NCI-H146 treated with DMSO at 0.1 percent for 48 hours (cell line): ENCODE measurements around the gene SPOCD1.
A peak's percentile ranks its signal among the peaks of the same experiment; 100 is the strongest.

Experiments used
- DNase-seq: peaks from one replicate; lab custom pipeline; 2025; ENCODE audit not compliant: unreplicated experiment; lab: John Stamatoyannopoulos, UW

Gene SPOCD1

GRCh38 chr1:31773861-31774260 is 42.0 kb downstream of the SPOCD1 start:
- no peak for DNase-seq

- DNase-seq, result no peak
Measured at GRCh38 chr1:31772669-31773248, 43.1 kb downstream of the SPOCD1 start.

- no peak for DNase-seq
Measured at GRCh38 chr1:31771891-31772668, 43.7 kb downstream of the SPOCD1 start.

- DNase-seq, result no peak
Measured at GRCh38 chr1:31769720-31770390, 46.0 kb downstream of the SPOCD1 start.

GRCh38 chr1:31768939-31769704 is 46.7 kb downstream of the SPOCD1 start:
- DNase-seq, result no peak

DNA sequence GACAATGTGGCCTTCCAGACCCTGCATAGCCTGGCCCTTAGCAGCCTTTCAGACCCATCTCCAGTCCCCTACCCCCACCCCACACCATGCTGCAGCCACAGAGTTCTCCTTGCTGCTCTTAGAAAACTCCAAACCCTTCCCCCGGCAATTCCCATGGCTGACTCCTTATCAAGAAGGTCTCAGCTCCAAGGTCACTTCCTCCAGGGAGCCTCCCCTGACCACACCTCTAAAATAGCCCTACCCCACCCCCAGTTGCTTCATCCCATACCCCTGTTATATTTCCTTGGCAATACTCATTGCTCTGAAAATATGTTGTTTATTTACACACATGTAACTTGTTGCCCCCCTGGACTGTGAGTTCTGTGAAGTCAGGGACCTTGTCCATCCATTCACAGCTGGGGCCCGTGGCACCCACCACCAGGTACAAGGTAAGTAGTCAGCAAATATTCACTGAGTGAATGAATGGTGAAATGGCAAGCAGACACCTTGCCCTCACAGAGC is 47.4 kb downstream of the SPOCD1 start:
- DNase-seq, result no peak

DNA sequence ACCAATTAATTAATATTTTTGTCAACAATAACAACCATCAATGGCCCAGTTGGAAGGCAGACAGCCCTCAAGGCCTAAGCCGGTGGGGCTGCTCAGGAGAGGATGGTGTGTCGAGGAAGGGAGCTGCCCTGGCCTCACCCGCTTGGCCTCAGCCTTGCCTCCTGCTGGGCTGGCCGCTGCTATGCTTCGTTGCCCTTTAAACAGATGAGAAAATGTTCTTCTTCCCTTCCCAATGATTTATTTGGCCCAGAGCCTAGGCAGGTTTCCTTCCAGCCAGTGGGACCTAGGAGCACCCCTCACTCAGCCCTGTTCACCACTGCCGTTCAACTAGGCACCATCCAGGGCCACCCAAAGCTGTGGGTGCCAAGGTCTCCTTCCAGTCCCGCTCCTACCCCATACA is 48.6 kb downstream of the SPOCD1 start:
- DNase-seq, result no peak

DNA sequence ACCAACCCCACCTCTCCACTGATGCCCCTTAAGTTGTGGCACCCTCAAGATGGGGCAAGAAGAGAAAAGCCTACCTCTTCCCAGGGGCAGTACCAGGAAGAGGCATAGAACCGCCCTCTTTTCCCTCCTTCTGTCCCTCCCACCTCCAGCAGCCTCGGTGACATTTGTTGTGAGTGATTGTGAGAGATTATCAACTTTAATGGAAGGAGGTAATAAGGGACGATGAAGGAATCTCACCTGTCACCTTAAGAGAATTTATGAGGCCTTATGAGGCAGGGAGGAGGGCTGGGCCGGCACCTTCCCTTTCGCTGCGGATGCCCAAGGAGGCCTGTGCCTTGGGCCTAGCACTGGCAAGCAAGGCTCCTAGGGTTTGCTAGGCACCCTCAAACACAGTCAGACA is 50.3 kb downstream of the SPOCD1 start:
- no peak for DNase-seq

DNA sequence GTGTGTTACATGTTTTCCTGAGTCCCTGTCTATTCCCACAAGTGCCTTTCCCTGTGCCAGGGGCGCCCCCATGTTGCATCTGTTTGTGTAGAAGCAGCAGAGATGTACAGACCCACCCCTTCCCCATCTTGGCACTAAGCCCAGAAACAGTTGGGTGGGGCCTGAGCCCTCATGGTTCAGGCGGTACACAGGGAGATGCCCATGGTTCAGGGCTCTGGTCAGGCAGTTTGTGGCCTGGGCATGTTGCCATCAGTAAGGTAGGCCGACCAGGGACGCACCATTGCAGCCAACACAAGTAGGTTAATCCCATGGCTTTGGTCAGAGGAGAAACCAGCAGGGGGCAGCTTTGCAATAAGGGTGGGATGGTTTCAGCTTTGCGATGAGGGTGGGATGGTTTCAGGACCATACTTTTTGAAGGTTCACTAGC is 50.8 kb downstream of the SPOCD1 start:
- no peak for DNase-seq

DNA sequence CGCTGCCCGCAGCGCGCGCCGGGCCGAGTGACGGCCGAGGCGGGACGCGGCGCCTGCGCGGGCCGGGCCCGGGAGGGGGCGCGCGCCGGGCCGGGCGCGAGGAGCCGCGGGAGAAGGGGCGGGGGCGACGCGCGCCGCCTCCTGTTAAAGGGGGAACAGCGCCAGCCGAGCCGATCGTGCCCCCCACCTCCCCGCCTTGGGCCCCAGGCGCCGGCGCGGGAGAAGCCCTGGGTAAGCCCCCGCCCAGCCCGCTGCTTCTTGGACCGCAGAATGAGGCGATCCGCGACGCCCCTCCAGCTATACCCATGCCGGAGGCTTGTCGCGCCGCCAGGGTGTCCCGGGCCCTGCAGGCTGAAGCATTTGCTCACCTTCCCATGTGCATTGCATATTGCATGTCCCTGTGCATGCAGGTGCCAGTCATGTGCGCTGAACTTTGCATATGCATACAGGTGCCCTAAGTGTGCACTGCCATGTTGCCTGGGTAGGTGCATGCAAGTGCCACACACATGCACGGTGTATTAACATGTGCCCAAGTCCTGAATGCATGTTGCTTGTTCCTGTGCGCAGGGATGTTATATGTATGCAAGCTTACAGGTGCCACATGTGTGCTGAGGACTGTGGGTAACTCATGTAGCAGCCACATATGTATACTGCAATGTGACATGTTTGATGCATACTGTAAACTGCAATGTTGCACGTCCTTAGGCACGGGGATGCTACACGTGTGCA is 51.3 kb downstream of the SPOCD1 start, which contains the start of gene ADGRB2:
Gene ADGRB2, minus strand, starts transcription at position 29 of the 729 bp plus-strand sequence. CDS start 7,119 bp downstream, outside the sequence.
- DNase-seq, result no peak

DNA sequence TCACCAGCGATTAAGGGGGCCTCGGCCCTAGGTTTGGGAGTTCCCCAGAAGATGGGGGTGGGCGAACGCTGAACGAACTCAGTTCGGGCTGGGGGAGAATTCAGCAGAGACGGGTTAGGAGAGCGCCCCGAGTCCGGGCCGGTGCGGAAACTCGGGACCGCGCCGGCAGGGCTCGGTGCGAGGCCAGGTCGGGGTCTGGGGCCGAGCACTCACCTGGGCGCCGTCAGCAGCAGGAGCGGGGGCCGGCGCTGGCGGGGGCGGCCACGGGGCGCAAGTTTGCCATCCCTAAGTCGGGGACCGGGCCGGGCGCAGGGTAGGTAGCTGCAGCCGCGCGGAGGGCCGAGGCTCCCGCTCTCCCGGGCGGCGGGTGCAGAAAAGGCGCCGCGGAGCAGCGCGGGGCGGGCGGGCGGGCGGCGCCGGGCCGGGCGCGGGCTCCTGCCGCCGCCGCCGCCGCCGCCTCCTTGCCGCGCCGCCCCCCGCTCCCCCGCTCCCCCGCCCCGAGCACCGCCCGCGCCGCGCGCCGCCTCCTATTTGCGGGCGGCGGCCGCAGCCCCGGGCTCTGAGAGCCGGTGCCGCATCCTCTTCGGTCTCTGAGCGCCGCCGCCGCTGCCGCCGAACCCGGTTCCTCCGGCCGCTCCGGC is 52.0 kb downstream of the SPOCD1 start:
- DNase-seq, result no peak

- peak; percentile 11 for DNase-seq
Measured at GRCh38 chr1:31762726-31763670, 52.8 kb downstream of the SPOCD1 start.

- DNase-seq, result no peak
Measured at GRCh38 chr1:31762323-31762722, 53.5 kb downstream of the SPOCD1 start.

DNA sequence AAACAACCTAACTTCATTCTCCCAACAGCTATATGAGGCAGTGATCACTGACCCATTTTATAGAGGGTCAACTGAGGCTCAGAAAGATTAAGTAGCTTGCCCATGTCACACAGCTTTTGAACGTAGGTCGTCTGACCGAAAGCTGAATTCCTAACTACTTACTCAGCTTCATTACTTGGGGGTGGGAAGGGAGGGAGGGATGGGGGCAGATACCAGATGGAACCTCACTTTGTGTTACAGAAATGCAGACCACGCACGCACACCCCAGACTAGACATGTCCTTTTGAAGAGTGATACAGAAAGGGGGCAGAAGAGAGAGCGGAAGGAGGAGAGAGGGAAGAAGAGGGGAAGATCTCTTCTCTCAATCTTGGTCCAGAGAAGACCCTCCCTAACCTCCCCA is 53.9 kb downstream of the SPOCD1 start:
- no peak for DNase-seq

GRCh38 chr1:31760471-31761470 is 55.1 kb downstream of the SPOCD1 start:
- peak; percentile 43 for DNase-seq

GRCh38 chr1:31759298-31760023 is 56.4 kb downstream of the SPOCD1 start:
- DNase-seq, result no peak

DNA sequence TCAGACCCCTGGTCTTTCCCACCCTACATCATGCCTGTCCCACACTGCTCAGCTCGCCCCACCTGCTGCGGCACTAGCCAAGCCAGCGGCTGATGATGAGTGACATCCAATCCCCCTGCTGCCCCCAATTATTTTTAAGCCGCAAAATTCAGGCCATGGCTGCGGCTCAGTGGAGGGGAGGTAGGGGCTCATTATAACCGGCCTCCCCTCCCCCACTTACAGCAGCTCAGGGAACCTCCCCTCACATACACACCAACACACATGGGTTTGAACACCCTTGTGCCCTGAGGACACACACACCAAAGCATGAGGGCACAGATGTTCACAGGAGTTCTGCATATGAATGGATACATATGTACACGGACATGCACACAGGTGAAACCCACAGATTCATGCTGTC is 57.0 kb downstream of the SPOCD1 start:
- DNase-seq, result no peak
